ENCODE measurements around the gene TBC1D10A.

DNA sequence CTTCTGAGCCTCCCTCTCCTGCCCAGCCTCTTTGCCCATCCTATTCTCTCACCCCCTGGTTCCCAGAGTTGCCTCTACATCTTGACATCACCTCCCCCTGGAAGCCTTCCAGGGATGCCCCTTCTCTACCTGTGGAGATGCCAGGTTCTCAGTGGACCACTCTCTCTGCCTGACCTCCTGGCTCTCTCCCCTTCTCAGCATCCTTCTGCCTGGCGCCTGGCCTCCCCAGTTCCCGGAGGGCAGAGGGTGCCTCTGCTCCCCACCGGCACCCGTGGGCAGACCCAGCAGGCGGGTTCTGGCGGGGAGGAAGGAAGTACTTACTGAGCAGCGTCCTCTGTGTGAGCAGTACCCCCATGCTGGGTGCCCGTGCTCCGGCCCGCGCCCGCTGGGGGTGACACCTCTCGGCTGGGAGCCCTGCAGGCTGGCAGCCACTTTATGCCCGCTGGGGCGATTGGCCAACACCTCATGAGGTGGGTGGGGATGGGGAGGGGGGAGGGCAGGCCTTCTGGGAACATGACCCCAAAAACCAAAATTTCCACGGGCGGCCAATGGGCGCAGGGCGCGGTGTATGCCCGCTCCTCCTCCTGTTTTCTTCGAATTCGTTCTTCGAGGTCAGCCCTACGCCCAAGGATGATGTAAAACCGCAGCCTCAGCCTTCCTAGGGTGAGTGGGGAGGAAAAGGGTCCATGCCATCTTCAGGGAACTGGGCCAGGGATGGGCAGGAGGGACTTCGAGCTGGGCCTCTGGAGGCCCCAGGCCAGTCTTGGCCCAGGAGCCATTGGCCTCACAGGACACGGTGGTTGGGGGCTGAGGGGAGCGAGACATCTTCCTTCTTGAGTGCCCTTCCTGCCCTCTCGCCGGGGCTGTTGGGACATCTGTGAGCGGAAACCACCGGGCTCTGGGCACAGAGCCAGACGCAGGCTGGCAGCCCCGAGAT is 60.0 kb downstream of the TBC1D10A start, which contains the start of gene OSM:
- TF ChIP-seq CTCF (conservative IDR thresholded peaks at IDR 0.05; ENCODE audit: low read depth, low read length) = no peak
- TF ChIP-seq EZH2 (IDR thresholded peaks at IDR 0.05; ENCODE audit: borderline replicate concordance, low read depth, low read length, poor library complexity, severe bottlenecking) = no peak
